ENCODE results near the gene CNGA3.

DNA sequence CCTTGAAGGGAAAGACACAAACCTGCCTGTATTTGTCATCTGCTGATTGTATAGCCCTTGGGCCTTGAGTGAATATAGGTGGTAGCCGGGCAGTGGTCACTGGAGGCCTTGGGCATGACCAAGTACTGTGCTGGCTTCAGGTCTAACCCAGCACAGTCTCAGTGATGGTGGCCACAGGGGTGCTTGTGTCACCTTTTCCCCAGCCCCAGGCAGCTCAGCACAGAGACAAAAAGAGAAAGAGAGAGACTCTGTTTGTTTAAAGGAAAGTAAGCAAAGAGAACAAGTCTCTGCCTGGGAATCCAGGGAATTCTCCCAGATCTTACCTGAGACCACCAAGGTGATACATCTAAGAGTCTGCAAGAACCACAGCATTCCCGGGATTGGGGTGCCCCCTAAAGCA is 59.0 kb downstream of the CNGA3 start:
- TF ChIP-seq, protein P1, sequence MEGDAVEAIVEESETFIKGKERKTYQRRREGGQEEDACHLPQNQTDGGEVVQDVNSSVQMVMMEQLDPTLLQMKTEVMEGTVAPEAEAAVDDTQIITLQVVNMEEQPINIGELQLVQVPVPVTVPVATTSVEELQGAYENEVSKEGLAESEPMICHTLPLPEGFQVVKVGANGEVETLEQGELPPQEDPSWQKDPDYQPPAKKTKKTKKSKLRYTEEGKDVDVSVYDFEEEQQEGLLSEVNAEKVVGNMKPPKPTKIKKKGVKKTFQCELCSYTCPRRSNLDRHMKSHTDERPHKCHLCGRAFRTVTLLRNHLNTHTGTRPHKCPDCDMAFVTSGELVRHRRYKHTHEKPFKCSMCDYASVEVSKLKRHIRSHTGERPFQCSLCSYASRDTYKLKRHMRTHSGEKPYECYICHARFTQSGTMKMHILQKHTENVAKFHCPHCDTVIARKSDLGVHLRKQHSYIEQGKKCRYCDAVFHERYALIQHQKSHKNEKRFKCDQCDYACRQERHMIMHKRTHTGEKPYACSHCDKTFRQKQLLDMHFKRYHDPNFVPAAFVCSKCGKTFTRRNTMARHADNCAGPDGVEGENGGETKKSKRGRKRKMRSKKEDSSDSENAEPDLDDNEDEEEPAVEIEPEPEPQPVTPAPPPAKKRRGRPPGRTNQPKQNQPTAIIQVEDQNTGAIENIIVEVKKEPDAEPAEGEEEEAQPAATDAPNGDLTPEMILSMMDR (conservative IDR thresholded peaks at IDR 0.05; ENCODE audit: low read depth, low read length), result no peak
- TF ChIP-seq MAFK (IDR thresholded peaks at IDR 0.05; ENCODE audit: low read depth, low read length), result no peak
- no peak for TF ChIP-seq POLR2A (IDR thresholded peaks at IDR 0.05; ENCODE audit: low read depth, low read length)
- no peak for TF ChIP-seq RAD21 (IDR thresholded peaks at IDR 0.05; ENCODE audit: low read length)
- TF ChIP-seq, protein P2, sequence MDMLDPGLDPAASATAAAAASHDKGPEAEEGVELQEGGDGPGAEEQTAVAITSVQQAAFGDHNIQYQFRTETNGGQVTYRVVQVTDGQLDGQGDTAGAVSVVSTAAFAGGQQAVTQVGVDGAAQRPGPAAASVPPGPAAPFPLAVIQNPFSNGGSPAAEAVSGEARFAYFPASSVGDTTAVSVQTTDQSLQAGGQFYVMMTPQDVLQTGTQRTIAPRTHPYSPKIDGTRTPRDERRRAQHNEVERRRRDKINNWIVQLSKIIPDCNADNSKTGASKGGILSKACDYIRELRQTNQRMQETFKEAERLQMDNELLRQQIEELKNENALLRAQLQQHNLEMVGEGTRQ (IDR thresholded peaks at IDR 0.05; ENCODE audit: low read depth, low read length), result no peak

Data from IMR-90 (cell line).